ENCODE measurements around the gene RBM8A.
"Not testable (repeated sequence)": the region's sequence is repeated elsewhere in the genome, so short reads cannot be mapped to it uniquely, and the experiment has no call there.

RBM8A gene

DNA sequence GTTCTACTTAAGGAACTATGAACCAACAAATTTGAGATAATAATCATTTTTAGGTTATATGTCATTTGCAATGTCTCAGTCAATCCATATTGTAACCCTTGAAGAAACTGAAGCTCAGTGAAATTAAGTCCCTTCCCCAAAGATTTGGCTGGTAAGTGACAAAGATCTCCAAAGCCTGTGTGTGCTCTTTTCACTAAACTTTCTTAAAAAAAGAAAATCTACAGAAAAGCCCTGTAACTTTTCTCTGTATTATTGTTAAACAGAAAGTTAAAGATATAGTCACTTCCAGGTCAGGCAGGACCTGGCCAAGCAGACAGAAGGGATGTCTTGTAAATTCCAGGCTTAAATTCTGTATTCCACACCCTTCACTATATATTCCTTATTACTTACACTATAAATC lies 29.1 kb upstream of the RBM8A start:
- no peak for DNase-seq

DNA sequence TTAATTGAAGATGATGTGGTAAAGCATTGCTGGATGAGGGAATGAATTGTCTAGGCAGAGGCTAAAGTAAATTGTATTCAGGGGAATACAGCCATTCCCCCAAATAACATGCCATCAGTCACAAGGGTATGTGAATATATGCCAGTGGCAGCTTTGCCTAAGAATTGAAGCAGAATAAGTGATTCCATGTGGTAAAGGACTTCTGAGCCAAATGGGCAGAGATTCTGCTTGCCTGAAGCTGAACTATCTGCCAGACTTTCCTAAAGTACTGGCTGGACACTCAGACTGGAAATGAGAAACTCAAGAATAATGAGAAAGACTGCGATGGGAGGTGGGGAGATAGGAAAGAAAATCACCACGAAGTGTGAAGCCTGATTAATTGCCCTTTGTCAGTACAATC lies 28.2 kb upstream of the RBM8A start:
- no peak for DNase-seq

DNA sequence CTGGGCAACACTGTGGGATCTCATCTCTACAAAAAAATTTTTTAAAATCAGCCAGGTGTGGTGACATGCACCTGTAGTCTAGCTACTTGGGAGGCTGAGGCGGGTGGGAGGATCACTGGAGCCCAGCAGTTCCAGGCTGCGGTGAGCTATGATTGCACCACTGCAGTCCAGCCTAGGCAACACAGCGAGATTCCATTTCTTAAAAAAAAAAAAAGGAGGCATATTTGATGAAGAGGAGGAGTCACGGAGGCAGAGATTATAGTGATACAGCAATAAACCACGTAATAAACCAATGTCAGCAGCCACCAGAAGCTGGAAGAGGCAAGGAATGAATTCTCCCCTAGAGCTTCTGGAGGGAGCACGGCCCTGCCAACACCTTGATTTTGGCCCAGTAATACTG lies 26.6 kb upstream of the RBM8A start:
- no peak for DNase-seq

DNA sequence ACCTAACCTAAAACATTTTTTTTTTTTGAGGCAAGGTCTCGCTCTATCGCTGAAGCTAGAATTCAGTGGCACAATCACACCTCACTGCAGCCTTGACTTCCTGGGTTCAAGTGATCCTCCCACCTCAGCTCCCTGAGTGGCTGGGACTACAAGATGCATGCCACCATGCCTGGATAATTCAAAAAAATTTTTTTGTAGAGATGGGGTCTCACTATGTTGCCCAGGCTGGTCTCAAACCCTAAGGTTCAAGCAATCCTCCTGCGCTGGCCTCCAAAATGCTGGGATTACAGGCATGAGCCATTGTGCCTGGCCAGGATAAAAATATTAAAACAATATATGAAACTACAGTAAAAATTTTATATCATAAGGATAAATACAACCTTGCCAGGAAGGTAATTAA lies 25.6 kb upstream of the RBM8A start:
- DNase-seq = no peak

DNA sequence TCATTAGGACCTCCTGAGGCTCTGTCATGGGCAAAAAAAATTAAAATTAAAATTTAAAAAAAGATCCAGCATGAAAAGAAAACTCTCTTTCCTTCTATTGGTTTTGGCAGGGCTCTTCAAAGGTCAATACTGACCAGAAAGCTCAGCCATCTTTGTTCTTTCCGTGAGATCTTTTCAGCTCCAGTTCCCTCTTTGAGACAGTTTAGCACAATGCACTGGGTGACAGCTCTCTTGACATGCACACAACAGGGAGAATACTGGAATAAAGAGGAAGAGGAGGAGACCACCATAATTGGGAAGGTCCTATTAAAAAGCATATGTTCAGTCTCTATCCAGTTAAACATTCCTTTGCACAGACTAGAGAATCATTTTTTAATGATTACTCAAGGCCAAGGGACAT lies 24.2 kb upstream of the RBM8A start:
- DNase-seq = no peak

DNA sequence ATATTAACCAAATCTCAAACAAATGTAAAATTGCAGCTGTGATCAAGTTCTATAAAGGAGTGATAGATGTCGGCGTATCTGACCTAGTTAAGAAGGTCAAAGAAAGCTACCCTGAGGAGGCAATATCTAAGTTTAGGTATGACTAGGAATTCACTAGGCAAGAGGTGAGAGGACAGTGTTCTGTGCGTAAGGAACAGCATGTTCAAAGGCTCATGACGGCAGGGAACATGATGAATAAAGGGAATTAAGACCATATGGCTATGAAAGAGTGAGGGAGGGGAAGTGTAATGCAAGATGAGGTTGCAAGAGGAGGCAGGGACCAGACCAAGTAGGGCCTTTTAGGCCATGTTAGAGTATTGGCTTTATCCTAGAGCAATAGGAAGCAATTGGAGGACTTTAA lies 21.9 kb upstream of the RBM8A start:
- DNase-seq = no peak

DNA sequence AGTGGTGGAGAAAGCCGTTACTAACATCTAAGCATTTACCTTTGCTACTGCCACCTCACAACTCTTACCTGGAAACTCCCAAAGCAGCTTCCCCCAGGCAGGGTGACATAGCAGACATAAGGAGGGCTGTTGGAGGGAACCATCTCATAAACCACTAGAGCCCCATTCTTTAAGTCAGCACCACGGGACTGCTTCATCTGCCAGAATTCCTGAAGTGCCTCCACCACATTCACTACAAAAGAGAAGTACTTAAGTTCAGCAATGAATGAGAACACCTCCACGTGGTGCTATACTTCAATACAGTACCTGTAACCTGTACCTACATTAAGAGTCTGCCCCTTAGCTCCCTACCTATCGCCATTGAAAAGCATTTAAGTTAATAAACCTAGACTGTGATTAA lies 20.3 kb upstream of the RBM8A start:
- DNase-seq = no peak

DNA sequence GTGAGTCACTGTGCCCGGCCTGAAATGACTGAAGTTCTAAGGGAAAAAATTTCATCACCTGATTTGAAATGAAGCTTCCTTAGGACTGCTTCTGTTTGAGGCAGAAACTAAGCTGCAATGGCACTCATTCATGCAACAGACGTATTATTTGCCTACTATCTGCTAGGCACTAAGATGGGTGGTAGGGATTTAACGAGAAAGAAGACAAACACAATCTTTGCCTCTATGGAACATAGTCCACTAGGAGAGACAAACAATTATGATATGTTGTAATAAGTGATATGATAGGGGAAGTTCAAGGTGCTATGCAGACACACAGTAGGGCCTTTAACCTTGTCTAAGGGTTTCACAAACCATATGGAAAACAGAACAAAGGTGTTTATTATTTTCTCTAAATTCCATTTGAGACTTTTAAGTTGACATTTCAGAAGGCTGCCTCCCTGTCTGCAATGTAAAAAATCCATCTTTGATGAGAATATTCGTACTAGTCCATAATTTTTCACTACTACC lies 19.2 kb upstream of the RBM8A start:
- DNase-seq = no peak

DNA sequence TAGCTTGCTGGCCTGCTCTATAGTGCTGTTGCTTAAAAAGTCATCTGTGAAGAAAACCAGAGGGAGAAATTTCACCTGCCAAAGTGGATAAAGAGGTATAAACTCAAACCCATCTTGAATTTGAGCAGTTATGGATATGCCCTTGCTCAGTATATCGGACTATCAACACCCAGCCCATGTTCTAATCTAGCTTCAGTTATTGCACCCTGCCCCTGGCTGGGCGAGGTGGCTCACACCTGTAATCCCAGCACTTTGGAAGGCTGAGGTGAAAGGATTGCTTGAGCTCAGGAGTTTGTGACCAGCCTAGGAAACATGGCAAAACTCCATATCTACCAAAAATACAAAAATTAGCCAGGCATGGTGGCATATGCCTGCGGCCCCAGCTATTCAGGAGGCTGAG lies 17.2 kb upstream of the RBM8A start:
- DNase-seq = no peak

DNA sequence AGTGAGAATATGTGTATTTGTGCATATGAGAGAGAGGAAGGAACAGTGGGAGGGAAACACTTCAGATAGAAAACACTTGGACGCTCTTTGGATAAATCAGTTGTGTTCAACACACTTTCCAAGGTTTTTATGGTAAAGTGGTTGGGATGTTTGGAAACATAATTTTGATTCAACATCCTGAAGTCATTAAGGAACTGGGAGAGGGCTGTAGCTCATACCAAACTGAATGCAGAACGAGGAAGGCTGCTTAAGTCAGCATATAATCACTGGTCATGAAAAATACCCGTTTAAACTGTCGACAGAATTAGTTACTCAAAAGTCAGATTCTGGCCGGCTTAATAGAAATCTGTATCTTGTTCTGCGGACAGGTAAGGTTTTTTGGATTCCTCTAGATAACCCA lies 15.6 kb upstream of the RBM8A start:
- no peak for DNase-seq

DNA sequence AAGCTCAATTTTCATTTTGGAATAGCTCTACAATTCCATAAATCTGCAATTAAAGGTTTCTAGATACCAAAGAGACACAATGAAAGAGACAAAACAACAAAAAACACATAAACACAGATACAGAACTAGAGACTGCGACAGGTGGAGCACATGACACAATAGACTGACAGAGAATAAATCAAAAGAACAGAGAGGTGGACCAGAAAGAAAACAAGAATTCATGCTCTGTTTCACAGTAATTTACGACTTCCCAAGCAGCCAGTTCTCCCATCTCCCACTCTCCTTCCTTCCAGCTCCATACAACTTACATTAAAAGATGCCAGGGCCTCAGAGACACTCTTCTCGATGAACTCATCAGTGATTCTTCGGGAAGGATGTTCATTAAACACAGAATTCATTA lies 15.1 kb upstream of the RBM8A start:
- no peak for DNase-seq

DNA sequence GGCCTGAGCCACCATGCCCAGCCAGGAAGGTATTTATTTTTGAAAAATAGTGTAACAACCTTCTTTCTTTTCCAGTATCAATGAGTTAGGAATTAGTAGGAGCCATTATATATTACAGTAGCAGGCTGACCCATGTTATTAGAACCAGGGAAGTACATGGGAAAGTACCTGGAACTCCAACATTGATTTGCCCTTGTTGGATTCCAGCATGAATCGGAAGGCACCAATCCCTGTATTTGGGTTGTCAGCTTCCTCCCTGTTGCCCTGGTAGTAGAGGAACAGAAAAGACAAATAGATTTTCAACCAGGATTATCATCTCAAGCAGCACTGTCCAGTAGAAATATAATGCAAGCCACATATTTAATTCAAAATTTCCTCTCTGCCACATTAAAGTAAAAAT lies 10.2 kb upstream of the RBM8A start:
- no peak for DNase-seq

DNA sequence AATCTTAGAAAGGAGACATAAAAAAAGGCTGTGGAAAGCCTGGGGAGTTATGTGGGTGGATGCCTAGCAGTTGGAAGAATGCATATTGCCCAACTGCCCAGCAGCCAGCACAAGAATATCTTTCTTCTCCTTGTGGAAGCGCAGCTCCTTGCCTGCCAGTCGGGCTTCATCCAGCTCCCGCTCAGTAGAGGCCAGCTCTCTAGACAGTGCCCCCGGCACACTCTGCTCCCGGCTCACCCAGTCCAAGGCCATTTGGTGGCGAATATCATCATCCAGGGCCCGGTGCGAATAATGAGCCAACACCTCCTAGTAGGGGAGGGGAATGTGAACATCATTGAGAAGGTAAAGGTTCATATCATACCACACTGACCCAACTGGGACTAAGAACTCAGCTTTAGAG lies 9.0 kb upstream of the RBM8A start:
- no peak for DNase-seq

DNA sequence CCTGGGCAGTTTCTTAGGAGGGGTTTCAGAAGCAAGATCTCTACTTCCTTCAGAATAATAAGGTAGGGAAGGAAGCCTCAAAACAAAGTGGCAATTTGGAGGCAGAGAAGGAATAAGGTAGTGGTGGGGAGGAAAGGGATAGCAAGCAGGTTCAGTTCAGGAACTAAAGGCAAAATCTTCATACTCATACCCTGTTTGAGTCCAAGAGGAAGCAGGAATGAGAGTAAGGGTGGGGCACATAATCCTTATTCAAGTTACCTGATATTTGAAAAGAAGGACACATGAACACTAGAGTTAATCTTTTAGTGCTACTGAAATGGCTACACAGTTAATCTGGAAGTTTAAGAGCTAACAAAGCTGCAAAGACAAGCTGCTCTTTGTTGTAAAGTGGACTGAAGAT lies 8.4 kb upstream of the RBM8A start:
- no peak for DNase-seq

DNA sequence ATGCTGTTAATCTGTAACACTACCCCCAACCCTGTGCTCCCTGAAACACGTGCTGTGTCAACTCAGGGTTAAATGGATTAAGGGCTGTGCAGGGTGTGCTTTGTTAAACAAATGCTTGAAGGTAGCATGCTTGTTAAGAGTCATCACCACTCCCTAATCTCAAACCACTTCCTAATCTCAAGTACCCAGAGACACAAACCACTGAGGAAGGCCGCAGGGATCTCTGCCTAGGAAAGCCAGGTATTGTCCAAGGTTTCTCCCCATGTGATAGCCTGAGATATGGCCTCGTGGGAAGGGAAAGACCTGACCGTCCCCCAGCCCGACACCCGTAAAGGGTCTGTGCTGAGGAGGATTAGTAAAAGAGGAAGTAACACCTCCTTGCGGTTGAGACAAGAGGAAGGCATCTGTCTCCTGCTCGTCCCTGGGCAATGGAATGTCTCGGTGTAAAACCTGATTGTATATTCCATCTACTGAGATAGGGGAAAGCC lies 5.3 kb upstream of the RBM8A start:
- not testable (repeated sequence) for DNase-seq

DNA sequence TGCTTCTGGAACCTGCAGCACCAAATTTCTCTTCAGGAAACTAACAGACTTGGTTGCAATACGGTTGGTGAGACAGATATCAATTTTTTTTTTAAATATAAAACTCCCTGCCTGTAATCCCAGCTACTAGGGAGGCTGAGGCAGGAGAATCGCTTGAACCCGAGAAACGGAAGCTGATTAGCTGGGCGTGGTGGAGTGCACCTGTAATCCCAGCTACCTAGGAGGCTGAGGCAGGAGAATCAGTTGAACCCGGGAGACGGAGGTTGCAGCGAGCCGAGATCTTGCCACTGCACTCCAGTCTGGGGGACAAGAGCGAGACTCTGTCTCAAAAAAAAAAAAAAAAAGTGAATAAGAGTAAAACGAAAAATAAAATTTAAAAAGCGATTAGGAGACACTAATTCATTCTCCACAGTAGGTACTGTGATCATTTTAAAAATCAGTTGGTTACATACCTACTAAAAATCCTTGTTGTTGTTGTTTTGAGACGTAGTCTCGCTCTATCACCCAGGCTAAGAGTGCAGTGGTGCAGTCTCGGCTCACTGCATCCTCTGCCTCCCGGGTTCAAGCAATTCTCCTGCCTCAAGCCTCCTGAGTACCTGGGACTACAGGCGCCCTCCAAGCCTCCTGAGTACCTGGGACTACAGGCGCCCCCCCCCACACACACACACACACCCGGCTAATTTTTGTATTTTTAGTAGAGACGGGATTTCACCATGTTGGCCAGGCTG lies 796 bp upstream of the RBM8A start:
- no peak for DNase-seq

DNA sequence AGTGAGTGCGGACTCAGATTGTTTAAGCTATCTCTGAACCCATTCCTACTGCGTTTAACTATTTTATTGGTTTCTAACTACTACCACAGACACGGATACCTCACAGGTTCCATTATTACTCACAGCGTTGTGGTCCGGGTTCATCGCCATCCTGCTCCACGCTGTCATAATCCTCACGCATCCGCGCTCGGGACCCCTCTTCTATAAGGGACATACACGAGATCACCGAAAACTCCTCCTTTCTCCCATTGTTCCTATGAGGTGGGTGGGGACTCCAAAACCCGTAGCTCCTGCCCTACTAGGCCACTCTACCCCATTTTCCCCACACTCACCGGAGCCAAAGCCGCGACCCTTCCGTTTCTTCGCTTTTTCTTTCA lies 610 bp downstream of the RBM8A start:
- DNase-seq = no peak

DNA sequence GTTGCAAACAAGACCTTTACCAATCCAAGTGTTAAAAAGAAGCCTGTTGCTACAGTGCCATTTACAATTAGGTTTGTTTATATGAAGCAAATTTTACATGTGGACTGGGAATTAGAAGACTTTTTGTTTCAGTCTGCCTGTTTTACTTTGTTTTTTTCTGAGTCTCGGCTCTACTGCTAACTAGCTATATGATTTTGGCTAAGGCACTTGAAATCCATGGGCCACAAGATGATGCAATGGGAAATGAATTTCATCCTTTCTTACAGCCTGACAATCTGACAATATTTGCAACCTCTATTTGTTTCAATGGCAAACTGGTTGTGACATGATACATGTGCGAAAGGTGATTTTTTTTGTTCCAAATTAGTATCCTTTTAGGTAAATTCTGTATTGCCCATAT lies 5.0 kb downstream of the RBM8A start:
- no peak for DNase-seq

DNA sequence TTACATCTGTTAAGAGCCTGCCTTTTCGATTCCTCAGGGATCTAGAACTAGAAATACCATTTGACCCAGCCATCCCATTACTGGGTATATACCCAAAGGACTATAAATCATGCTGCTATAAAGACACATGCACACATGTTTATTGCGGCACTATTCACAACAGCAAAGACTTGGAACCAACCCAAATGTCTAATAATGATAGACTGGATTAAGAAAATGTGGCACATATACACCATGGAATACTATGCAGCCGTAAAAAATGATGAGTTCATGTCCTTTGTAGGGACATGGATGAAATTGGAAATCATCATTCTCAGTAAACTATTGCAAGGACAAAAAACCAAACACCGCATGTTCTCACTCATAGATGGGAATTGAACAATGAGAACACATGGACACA lies 7.0 kb downstream of the RBM8A start:
- DNase-seq = not testable (repeated sequence)

DNA sequence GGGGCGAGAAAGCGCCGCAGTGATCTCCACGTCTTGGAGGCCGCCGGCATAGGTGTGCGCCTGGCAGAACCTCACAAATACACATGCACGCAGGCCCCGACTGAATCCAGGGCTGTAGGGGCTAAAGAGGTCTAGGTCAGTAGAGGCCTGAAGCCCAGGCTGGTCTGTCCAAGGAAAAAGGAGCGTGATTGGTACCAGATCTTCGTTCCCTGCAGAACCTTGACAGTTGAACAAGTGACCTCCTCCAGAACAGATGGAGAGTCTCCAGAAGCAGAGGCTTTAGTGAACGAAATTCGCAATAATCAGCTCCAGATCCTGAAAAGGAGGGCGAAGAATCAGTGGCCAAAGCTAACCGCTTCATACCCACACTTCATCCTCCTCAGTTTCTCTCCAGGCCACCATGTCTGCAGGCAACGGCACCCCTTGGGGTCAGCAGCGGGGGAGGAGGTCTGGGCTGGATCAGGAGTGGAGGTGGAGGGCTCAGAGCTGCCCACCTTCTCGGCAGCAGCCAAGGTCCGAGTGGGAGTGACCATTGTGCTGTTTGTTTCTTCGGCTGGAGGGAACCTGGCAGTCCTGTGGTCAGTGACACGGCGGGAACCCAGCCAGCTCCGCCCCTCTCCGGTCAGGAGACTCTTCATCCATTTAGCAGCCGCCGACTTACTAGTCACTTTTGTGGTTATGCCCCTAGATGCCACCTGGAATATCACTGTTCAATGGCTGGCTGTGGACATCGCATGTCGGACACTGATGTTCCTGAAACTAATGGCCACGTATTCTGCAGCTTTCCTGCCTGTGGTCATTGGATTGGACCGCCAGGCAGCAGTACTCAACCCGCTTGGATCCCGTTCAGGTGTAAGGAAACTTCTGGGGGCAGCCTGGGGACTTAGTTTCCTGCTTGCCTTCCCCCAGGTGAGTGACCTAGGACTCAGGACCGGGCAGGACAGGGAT lies 8.0 kb downstream of the RBM8A start:
- no peak for DNase-seq

DNA sequence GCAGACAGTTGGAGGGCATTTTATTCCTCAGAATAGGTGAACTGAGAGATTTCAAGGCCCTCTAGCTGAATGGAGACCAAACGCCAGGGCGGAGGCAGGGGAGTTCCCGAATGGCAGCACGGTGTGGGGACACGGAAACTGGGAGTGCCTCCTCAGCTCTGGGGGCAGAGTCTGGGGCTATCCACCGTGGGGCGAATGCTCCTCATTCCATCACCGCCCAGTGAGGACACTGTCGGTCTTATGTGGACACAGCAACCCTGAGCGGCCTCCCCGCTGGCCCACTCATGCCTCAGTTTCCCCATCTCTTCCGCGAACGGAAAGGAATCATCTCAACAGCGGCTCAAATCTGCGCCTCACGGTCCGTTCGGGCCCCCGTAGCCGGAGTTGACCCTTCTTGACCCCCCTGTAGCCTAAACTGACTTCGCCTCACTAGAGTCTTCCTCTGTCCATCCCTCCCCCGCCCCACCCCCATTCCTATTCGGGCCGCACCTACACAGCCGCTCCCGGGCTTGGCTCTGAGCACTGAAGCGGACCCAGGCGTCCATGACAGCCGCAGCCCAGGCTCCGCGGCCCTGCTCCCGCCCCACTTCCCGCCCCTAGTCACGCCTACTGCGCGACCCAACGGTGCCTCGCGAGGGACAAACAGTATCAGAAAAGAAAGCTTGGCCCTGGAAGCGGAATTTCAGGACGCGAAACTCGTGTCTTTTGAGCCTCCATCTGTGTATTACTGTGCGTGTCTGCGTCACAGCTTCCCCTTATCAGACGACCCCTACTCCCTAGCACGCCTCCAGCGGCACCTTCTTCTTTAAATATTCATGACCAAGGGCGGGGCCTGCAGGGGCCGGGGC lies 8.9 kb downstream of the RBM8A start, which contains the start of gene PEX11B:
Gene PEX11B, minus strand, starts transcription at position 574 of the 848 bp plus-strand sequence. Its CDS starts 29 bp downstream, at position 545.
- DNase-seq = peak; percentile 59

DNA sequence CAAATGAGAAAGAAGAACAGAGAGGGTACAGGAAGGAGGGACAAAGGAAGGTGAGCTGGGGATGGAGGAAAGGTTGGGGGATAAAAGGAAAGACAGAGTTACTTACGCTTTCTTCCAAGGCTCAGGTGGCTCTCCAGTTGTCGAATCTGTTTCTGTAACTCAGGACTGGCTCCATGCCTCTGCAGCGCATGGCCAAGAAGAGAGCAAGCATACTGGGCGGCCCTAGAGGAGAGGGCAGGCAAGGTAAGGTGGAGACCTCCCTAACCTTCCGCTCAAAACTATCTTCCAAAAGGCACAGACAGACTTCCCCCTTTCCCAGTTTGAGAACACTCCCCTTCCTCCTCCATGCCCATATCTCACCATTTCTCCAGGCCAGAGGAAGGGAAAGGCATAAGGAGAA lies 9.7 kb downstream of the RBM8A start:
- DNase-seq = no peak

DNA sequence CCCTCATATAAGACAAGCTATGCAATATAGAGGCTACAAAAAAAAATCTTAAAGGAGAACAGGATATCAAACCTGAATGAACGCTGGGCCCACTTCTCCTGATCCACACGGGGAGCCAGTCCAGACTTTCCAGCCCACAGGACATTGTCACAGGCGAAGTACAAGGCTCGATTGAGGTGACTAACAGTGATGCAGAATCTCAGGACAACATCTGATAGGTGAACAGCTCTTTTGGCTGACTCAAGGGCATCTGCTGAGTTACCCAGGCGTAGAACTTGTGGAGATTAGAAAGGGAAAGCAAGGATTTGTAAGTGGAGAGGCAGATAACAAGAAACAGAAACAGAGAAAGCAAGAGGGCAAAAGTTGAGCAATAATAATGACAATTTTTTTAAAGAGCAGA lies 10.5 kb downstream of the RBM8A start:
- DNase-seq = no peak
